ENCODE measurements around the gene PCAT7.
"Not testable (repeated sequence)": the region's sequence is repeated elsewhere in the genome, so short reads cannot be mapped to it uniquely, and the experiment has no call there.

PCAT7 gene

GRCh38 chr9:94557376-94557775, 2.5 kb downstream of the PCAT7 start:
- Histone ChIP-seq H3K4me1 (ENCODE audit: control insufficient read depth in 2 of 2, insufficient read depth in 1 of 2, low read depth in 1 of 2, low read length in 2 of 2) (peaks cover 2 to 4% of the 10 kb centered on the region in 2 donors), H3K9me3 (replicated peaks in 1 of 2; ENCODE audit: control insufficient read depth in 2 of 2, insufficient read depth in 1 of 2, low read depth in 1 of 2, low read length in 2 of 2) (peaks cover 0 to 1% of the 10 kb centered on the region in 2 donors), H3K18ac (ENCODE audit: low read length) (no peak overlapping the region), H3K36me3 (replicated peaks in 1 of 2; ENCODE audit: control insufficient read depth in 2 of 2, insufficient read depth in 2 of 2, low read length in 2 of 2) (peaks cover 2 to 32% of the 10 kb centered on the region in 2 donors), H2AFZ (ENCODE audit: low read length) (no peak overlapping the region), H2BK12ac (ENCODE audit: low read length) (no peak overlapping the region), H2BK5ac (ENCODE audit: low read length) (no peak overlapping the region), H4K8ac (ENCODE audit: low read depth, low read length) (no peak overlapping the region), H3K27ac (replicated peaks; ENCODE audit: low read length) (no peak overlapping the region), H3K4me2 (ENCODE audit: insufficient read depth, low read length, poor library complexity, severe bottlenecking) (no peak overlapping the region), H3K23ac (ENCODE audit: low read depth, low read length, poor library complexity) (no peak overlapping the region), H3K4ac (ENCODE audit: low read length) (no peak overlapping the region), H3K27me3 (ENCODE audit: control insufficient read depth in 3 of 3, insufficient read depth in 3 of 3, low read depth in 1 of 3, low read length in 3 of 3) (no peaks in the 10 kb centered on the region), H2AK5ac (ENCODE audit: low read depth, low read length) (no peak overlapping the region), H2BK15ac (ENCODE audit: low read length) (no peak overlapping the region), H3K9ac (ENCODE audit: low read depth, low read length, poor library complexity) (no peak overlapping the region), H4K91ac (ENCODE audit: low read depth, low read length, poor library complexity) (no peak overlapping the region), H3K79me1 (ENCODE audit: low read depth, low read length) (peaks cover 10% of the 10 kb centered on the region), H2BK120ac (ENCODE audit: low read depth, low read length) (no peak overlapping the region), H3K14ac (ENCODE audit: low read length) (no peak overlapping the region), H3K4me3 (ENCODE audit: low read length in 2 of 2) (no peak overlapping the region)
- WGBS, 2 donors (ENCODE audit: extremely low coverage in 2 of 2, insufficient read length in 2 of 2, insufficient replicate concordance in 1 of 2), result no CpG with 5 or more reads among the region's 4 CpGs
- DNase-seq (ENCODE audit: low spot score), result no peak

- Histone ChIP-seq H4K91ac (ENCODE audit: low read depth, low read length, poor library complexity) (no peak overlapping the region), H3K4me3 (ENCODE audit: low read length in 2 of 2) (no peak overlapping the region), H2BK12ac (ENCODE audit: low read length) (no peak overlapping the region), H3K36me3 (replicated peaks in 1 of 2; ENCODE audit: control insufficient read depth in 2 of 2, insufficient read depth in 2 of 2, low read length in 2 of 2) (peaks cover 4 to 46% of the 10 kb centered on the region in 2 donors), H3K4ac (ENCODE audit: low read length) (no peak overlapping the region), H2BK120ac (ENCODE audit: low read depth, low read length) (no peak overlapping the region), H3K9me3 (replicated peaks in 1 of 2; ENCODE audit: control insufficient read depth in 2 of 2, insufficient read depth in 1 of 2, low read depth in 1 of 2, low read length in 2 of 2) (peaks cover 0 to 1% of the 10 kb centered on the region in 2 donors), H3K4me1 (ENCODE audit: control insufficient read depth in 2 of 2, insufficient read depth in 1 of 2, low read depth in 1 of 2, low read length in 2 of 2) (peaks cover 0 to 1% of the 10 kb centered on the region in 2 donors), H3K27ac (replicated peaks; ENCODE audit: low read length) (no peak overlapping the region), H3K27me3 (ENCODE audit: control insufficient read depth in 3 of 3, insufficient read depth in 3 of 3, low read depth in 1 of 3, low read length in 3 of 3) (no peaks in the 10 kb centered on the region), H4K8ac (ENCODE audit: low read depth, low read length) (no peak overlapping the region), H3K9ac (ENCODE audit: low read depth, low read length, poor library complexity) (no peak overlapping the region), H3K14ac (ENCODE audit: low read length) (no peak overlapping the region), H3K4me2 (ENCODE audit: insufficient read depth, low read length, poor library complexity, severe bottlenecking) (no peak overlapping the region), H3K23ac (ENCODE audit: low read depth, low read length, poor library complexity) (no peak overlapping the region), H3K18ac (ENCODE audit: low read length) (no peak overlapping the region), H2BK15ac (ENCODE audit: low read length) (no peak overlapping the region), H3K79me1 (ENCODE audit: low read depth, low read length) (no peaks in the 10 kb centered on the region), H2BK5ac (ENCODE audit: low read length) (no peak overlapping the region), H2AFZ (ENCODE audit: low read length) (no peak overlapping the region), H2AK5ac (ENCODE audit: low read depth, low read length) (no peak overlapping the region)
- WGBS, 2 donors (ENCODE audit: extremely low coverage in 2 of 2, insufficient read length in 2 of 2, insufficient replicate concordance in 1 of 2), result no CpG with 5 or more reads among the region's 6 CpGs
- DNase-seq (ENCODE audit: low spot score), result no peak
Measured at GRCh38 chr9:94560237-94560636, 5.4 kb downstream of the PCAT7 start.

GRCh38 chr9:94563548-94563947, 8.7 kb downstream of the PCAT7 start:
- H2AK5ac ChIP-seq (ENCODE audit: low read depth, low read length), result no peak overlapping the region
- no peak overlapping the region for H3K9ac ChIP-seq (ENCODE audit: low read depth, low read length, poor library complexity)
- no peak overlapping the region for H4K91ac ChIP-seq (ENCODE audit: low read depth, low read length, poor library complexity)
- H3K4me1 ChIP-seq (ENCODE audit: control insufficient read depth in 2 of 2, insufficient read depth in 1 of 2, low read depth in 1 of 2, low read length in 2 of 2), result no peaks in the 10 kb centered on the region
- H2BK5ac ChIP-seq (ENCODE audit: low read length), result no peak overlapping the region
- H3K18ac ChIP-seq (ENCODE audit: low read length), result no peak overlapping the region
- H3K27me3 ChIP-seq (ENCODE audit: control insufficient read depth in 3 of 3, insufficient read depth in 3 of 3, low read depth in 1 of 3, low read length in 3 of 3), result no peaks in the 10 kb centered on the region
- no peak overlapping the region for H4K8ac ChIP-seq (ENCODE audit: low read depth, low read length)
- H3K4ac ChIP-seq (ENCODE audit: low read length), result no peak overlapping the region
- peaks cover 4 to 44% of the 10 kb centered on the region in 2 donors for H3K36me3 ChIP-seq (replicated peaks in 1 of 2; ENCODE audit: control insufficient read depth in 2 of 2, insufficient read depth in 2 of 2, low read length in 2 of 2)
- no peak overlapping the region for H2BK120ac ChIP-seq (ENCODE audit: low read depth, low read length)
- H3K4me3 ChIP-seq (ENCODE audit: low read length in 2 of 2), result no peak overlapping the region
- H3K27ac ChIP-seq (replicated peaks; ENCODE audit: low read length), result no peak overlapping the region
- H2AFZ ChIP-seq (ENCODE audit: low read length), result no peak overlapping the region
- no CpG with 5 or more reads among the region's 2 CpGs for WGBS, 2 donors (ENCODE audit: extremely low coverage in 2 of 2, insufficient read length in 2 of 2, insufficient replicate concordance in 1 of 2)
- H3K23ac ChIP-seq (ENCODE audit: low read depth, low read length, poor library complexity), result no peak overlapping the region
- no peaks in the 10 kb centered on the region for H3K79me1 ChIP-seq (ENCODE audit: low read depth, low read length)
- H3K14ac ChIP-seq (ENCODE audit: low read length), result no peak overlapping the region
- H3K9me3 ChIP-seq (replicated peaks in 1 of 2; ENCODE audit: control insufficient read depth in 2 of 2, insufficient read depth in 1 of 2, low read depth in 1 of 2, low read length in 2 of 2), result peaks cover 0 to 1% of the 10 kb centered on the region in 2 donors
- DNase-seq (ENCODE audit: low spot score), result no peak
- H2BK15ac ChIP-seq (ENCODE audit: low read length), result no peak overlapping the region
- H2BK12ac ChIP-seq (ENCODE audit: low read length), result no peak overlapping the region
- H3K4me2 ChIP-seq (ENCODE audit: insufficient read depth, low read length, poor library complexity, severe bottlenecking), result no peak overlapping the region

GRCh38 chr9:94564279-94564678, 9.4 kb downstream of the PCAT7 start:
- whole genome bisulfite sequencing, 2 donors (ENCODE audit: extremely low coverage in 2 of 2, insufficient read length in 2 of 2, insufficient replicate concordance in 1 of 2), result no CpG with 5 or more reads among the region's 3 CpGs
- not testable (repeated sequence) for H2AK5ac ChIP-seq (ENCODE audit: low read depth, low read length); H2BK5ac ChIP-seq (ENCODE audit: low read length); H3K18ac ChIP-seq (ENCODE audit: low read length); H3K4me1 ChIP-seq (ENCODE audit: control insufficient read depth in 2 of 2, insufficient read depth in 1 of 2, low read depth in 1 of 2, low read length in 2 of 2); H3K9me3 ChIP-seq (replicated peaks in 1 of 2; ENCODE audit: control insufficient read depth in 2 of 2, insufficient read depth in 1 of 2, low read depth in 1 of 2, low read length in 2 of 2); H3K4me3 ChIP-seq (ENCODE audit: low read length in 2 of 2); H3K27ac ChIP-seq (replicated peaks; ENCODE audit: low read length); H2BK120ac ChIP-seq (ENCODE audit: low read depth, low read length); H2AFZ ChIP-seq (ENCODE audit: low read length); H3K14ac ChIP-seq (ENCODE audit: low read length); H2BK12ac ChIP-seq (ENCODE audit: low read length); DNase-seq (ENCODE audit: low spot score); H4K8ac ChIP-seq (ENCODE audit: low read depth, low read length); H3K79me1 ChIP-seq (ENCODE audit: low read depth, low read length); H3K27me3 ChIP-seq (ENCODE audit: control insufficient read depth in 3 of 3, insufficient read depth in 3 of 3, low read depth in 1 of 3, low read length in 3 of 3); H3K9ac ChIP-seq (ENCODE audit: low read depth, low read length, poor library complexity); H3K4ac ChIP-seq (ENCODE audit: low read length); H3K4me2 ChIP-seq (ENCODE audit: insufficient read depth, low read length, poor library complexity, severe bottlenecking); H3K23ac ChIP-seq (ENCODE audit: low read depth, low read length, poor library complexity); H2BK15ac ChIP-seq (ENCODE audit: low read length); H4K91ac ChIP-seq (ENCODE audit: low read depth, low read length, poor library complexity)
- H3K36me3 ChIP-seq (replicated peaks in 1 of 2; ENCODE audit: control insufficient read depth in 2 of 2, insufficient read depth in 2 of 2, low read length in 2 of 2), result peaks cover 4 to 36% of the 10 kb centered on the region in 2 donors

Data from neuronal stem cell (in vitro differentiated cells).